ENCODE results near the gene TTC9B.
"Not testable (repeated sequence)": the region's sequence is repeated elsewhere in the genome, so short reads cannot be mapped to it uniquely, and the experiment has no call there.

The TTC9B gene

DNA sequence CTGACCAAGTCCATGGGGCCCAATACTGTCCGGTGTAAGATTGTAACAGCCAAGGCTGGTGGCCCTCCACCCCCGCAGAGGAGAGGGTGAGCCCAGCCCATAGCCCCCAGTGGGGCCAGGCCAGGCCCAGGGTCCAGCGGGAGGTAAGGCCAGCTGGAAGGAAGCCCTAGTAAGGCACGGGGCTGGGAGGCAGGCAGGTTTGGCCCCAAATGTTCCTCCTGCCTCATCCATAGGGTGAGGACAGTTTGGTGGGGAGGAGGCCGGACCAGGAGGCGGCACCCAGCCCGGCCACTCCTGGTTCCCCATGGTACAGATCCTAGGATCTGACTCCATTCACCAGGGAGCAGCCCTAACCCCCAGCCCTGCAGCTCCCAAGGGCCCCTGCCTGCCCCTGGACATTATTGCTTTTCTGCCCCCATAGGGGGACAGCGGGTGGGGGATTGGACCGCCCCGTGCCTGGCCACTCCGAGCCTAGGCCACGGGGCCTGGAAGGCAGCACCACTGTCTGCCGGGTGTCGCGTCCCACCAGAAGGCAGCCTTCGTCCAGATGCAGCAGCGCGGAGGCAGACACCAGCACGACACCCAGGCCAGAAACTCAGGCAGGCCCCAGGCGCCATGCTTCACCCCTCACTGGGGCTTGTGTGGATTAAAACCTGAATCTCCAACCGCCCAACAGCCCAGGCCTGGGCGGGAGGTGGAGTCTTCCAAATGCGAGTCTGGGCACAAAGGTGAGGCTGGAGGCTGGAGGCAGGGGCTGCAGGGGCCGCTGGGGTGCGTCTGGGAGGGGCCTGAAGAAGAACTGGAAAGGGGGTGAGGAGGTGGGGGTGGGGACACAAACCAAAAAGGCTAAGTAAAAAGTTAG lies 15.0 kb upstream of the TTC9B start:
- no peak for DNase-seq (ENCODE audit: low spot score)

DNA sequence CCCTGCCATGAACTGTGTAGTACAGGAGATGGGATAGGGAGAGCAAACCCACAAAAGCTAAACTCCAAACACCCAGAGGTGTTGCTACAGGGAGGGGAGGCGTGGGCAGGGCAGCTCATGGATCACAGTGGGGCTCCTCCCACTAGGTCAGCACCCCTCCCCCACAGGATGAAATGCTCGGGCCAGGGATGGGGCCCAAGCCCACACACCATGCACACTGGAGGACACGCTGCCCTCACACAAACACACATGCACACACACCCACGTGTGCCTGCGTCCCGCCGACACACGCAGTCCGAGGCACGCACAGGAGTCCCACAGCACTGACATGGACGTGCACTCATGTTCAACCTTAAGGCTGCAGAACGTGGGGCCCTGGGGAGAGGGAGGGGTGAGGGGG lies 14.3 kb upstream of the TTC9B start:
- DNase-seq (ENCODE audit: low spot score) = no peak

DNA sequence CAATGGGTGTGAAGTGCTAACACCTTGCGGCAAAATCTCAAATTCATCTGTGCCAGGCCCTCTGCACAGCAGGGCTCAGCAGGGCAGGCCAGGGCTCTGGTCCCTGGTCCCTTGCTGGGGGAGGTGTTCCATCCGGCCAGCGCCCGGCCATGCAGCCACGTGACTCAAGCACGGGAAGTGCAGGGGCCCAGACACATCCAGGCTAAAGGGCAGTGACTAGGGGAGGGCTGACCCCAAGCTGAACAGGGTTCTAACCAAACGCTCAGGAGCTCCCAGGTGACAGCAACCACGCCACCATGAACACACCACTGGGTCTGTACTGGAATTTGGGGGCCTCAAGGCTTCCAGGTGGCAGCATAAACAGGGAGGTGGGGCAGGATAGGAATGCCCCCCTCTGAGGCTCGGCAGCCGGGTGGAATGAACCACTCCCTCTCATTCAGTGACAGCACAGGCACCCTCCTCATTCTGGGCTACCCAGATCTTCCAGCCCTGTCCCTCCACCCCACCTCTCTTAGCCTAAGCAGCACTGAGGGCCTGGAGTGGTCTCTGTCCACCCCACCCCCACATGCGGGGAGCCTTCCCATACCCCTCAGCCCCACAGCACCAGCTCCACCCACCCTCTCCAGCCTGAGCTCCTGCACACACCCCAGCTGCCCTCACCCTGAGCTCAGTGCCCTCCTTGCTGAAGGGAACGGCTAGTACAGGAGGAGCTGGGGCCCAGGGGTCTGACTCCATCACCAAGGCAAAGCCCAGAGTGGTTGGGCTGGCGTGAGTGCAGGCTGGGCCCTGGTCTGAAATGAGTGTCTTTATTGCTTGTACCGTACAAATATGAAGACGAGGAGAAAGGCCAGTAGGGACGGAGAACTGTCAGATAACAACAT lies 13.6 kb upstream of the TTC9B start:
- DNase-seq (ENCODE audit: low spot score) = peak; percentile 85

DNA sequence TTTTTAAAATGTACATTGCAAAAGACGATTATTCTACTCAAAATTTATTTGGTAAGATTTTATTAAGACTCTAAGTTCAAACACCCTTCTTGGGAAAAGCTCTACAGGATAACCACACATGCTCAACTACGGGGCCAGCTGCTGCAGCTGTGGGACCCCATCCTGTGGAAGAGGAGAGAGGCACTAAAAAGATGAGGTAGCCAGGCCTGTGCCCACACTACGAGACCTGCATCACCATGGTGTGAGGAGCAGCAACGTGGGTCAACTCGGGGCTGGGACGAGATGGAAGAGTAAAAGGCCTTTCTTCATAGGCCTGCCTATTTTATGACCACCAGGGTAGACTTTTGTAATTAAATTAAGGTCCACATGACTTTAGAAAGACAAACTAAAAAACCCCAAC lies 12.9 kb upstream of the TTC9B start:
- no peak for DNase-seq (ENCODE audit: low spot score)

DNA sequence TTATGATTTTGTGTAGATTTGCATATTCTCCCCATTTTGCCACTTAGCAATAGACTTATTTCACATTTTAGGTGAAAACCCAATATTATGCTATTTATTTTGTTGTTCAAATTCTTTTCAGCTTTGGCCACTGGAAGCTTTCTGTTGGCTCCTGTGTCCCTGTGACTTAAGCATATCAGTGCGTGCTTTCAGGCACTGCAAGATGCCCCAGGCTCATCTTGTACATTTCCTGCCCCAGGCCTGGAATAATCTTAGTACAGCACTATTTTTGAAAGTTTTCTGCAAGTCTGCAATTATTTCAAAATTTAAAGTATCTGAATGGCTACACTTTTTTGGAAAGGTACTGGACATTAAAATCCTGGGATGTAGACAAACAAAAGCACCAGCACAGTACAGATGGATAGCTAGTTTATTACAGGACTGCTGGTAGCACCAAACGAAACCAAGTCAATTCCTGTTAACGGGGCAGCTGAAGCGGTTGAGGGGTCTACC lies 11.8 kb upstream of the TTC9B start:
- DNase-seq (ENCODE audit: low spot score) = no peak

DNA sequence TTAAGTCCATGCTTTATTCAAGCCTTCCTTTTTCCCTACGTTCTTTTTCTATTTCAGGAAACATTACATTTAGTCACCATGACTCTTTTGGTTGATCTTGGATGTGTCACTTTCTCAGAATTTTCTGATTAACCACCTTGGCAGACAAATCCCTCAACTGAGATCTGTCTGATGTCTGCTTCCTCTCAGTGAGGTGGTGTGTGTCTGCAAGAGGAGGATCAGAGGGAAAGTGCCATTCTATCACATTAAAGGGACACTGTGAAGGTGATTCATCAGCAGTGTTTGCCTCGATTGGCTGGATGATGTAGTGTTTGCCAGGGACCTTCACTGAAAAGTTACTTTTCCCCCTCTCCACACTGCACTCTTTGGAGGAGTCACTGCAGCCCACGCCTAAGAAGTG lies 11.3 kb upstream of the TTC9B start:
- no peak for DNase-seq (ENCODE audit: low spot score)

DNA sequence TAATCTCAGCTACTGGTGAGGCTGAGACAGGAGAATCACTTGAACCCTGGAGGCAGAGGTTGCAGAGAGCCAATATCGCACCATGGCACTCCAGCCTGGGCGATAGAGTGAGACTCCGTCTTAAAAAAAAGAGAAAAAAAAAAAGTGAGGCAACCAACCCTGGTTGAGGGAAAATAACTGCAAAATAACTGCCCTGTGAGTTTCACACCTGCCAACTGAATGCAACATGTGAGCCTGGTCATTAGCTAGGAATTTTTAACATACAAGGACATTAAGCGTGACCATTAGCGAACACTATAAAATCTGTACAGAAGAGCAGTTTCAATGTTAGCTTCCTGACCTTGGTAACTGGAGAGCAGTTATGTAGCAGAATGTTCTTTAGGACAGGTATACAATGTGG lies 10.7 kb upstream of the TTC9B start:
- no peak for DNase-seq (ENCODE audit: low spot score)

DNA sequence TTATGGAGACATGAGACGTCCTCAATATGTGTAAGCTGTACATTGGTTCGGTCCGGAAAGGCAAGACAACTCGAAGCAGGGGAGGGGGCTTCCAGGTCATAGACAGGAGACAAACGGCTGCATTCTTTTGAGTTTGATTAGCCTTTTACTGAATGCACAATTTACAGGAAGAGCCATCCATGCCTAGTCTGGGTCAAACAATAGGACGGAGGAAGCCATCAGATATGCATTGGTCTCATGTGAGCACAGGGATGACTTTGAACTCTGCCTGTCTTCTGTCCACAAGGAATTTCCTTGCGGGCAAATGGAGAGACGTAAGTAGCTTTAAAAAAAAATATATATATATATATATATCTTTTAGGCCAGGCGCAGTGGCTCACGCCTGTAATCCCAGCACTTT lies 10.2 kb upstream of the TTC9B start:
- no peak for DNase-seq (ENCODE audit: low spot score)

DNA sequence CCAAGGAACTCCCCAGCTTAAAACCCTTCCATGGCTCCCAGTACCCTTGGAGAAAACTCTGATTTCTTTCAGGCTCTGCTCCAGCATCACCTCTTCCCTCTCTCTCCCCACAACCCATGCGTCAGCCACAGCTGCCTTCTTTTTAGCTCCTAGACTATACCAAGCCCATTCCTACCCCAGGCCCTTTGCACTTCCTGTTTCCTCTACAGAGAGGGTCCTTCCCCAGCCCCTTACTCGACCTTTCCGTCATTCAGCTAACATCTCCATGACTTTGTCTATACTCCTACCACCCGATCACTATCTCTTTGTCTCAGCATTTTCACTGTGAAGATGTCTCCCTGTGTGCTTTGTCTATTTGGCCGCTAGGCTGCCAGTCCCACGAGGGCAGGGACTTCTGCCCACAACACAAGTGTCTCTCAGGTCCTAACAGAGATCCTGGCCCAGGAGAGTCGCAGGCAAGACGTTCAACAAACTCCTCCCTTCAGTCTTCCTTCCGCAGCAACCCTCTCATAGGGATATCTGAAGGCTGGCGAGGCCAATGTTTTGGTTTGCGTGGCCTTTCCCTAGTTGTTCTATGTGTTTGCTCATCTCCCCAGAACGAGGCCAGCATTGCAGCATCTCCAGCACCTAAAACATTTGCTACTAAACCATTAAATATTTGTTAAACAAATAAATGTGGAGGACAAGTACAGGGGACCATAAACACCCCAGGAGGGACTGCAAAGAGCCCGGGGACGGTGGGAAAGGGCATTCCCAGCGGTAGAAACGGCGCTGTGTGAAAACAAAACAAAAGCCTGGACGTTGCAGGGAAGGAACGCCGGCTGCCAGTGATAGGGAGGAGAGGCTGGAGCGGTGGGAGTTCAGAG lies 7.5 kb upstream of the TTC9B start:
- DNase-seq (ENCODE audit: low spot score) = peak; percentile 80

DNA sequence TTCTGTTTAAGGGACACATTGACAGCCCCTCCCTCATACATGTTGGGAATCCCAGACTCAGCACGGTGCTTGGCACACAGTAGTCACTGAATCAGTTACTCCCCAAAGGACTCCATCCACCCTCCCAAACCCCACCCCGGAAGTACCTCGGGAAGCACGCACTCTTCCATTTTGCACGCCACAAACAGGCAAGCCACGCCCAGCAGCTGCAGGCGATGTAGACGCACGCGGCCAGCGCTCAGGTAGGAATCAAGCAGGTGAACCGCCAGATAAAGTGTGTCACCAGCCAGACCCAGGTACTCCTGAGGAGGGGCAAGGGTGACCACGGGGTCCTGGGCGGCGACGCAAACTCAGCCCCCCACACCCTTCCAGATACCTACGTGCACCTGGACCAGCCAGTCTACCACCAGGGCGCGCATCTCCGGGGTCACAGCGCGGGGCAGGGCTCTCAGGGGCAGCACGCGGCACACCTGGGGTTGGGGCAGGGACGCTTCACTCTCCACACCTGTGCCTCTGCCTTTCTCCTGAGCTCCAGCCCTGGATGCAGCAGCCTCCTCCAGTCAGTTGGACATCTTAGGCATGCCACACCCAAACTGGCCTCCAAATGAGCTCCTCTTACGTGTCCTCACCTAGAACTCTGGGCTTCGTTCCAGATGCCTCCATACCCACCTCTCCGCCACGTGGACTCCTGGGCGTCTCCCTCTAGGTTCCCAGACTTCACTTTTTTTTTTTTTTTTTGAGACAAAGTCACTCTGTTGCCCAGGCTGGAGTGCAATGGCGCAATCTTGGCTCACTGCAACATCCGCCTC lies 6.4 kb upstream of the TTC9B start:
- DNase-seq (ENCODE audit: low spot score) = no peak

DNA sequence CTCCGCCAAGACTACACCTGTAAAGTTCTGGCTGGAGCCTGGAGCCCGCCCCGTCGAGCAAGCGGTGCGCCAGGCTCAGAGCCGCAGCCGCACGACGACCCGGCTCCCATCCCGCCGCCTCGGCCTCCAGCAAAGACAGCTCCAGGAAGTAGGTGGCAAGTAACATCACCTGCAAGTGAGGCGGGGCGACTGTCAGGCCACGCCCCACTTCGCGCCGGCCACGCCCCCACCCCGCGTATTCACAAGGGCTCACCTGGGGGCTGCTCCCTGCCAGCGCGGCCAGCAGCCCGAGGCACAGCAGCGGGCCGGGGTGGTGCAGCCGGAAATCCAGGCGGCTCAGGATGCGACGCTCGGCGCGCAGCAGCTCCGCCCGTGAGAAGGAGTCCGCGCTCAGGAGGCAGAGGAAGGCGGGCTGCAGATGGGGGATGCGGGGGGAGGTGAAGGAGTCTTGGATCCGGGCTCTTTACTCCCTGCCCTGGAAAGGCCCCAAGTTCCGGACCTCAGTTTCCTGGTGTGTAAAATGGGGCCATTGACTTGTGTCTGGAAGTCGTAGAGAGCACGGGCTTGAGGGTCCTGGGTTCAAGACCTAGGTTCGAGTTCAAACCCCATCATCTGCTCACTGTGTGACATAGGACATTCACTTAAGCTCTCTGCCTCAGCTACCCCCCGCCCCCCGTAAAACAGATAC lies 5.1 kb upstream of the TTC9B start:
- DNase-seq (ENCODE audit: low spot score) = no peak

DNA sequence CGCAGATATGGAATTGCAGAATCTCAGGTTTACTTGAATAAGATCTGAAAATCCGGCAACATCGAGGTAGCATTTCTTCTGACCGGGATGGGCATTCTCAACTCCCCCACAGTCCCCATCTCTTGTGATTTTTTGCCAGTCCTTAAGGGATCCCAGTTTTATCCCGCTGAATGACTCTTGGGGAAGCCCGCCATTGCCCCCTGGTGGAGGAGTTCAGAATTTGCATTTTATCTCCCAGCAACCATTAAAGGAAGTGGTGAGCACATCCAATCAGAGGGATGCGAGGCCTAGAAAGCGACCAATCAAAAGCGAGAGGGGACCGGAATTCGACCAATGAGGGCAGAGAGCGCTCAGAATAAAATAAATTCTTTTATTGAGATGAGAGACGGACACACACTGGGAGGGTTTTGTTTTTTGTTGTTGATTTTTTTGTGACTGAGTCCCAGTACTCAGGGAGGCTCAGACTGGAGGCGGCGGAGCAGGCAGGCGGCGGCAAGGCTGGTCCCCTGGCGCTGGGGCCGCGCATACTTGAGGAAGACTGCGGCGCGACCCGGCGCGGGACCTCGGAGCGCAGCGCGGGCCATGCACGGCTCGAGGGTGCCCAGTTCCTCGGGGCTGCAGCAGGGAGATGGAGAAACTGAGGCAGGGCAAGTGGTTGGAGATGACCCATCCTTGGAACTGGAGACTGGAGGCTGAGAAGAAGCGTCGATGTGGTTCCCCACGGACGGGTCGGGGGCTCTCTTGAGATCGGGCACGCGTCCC lies 3.9 kb upstream of the TTC9B start:
- peak; percentile 100 for DNase-seq (ENCODE audit: low spot score)

DNA sequence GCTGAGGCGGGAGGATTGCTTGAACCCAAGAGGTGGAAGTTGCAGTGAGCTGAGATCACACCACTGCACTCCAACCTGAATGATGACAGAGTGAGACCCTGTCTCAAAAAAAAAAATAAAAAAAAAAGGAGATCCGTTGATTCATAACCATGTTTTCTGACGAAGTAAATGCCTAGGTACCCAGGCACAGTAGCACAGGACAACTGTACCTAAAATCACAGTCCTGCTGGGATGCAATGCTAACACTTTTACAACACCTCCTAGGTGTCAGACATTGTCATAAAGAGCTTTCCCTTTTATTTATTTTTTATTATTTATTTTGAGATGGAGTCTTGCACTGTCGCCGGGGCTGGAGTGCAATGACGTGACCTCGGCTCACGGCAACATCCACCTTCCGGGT lies 2.5 kb upstream of the TTC9B start:
- DNase-seq (ENCODE audit: low spot score) = no peak

DNA sequence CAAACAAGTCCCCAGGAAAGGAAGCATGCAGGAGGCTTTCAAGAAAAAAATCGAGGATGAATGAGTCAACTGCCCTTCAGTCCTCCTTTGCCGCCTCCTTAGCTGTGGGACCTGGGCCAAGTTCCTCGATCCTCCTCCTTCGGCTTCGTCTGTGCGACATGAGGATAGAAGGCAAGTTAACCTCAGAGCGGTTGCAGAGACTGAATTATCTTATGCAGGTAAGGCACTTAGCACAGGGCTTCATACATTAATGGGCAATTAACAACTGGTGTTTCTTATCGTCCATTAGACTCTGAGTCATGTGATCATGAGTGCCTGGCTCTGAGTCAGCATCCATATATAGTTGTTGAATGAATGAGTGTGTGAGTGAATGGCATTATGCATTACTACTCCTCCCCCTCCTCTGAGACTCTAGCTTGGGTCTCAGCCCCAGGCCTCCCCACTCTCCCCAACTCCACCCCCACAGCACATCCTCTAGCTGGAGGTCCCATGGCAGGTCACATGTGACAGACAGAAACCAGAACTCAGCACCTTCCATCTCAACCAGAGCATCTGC lies 1.6 kb upstream of the TTC9B start:
- no peak for DNase-seq (ENCODE audit: low spot score)

DNA sequence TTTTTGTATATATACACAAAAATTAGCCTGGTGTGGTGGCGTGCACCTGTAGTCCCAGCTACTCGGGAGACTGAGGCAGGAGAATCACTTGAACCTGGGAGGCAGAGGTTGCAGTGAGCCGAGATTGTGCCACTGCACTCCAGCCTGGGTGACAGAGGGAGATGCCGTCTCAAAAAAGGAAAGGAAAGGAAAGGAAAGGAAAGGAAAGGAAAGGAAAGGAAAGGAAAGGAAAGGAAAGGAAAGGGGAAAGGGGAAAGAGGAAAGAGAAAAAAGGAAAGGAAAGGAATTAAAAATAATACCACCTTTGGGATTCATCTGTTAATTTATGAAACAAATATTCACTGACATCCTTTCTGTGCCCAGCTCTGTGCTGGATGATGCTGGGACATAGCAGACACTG lies 845 bp upstream of the TTC9B start:
- not testable (repeated sequence) for DNase-seq (ENCODE audit: low spot score)

DNA sequence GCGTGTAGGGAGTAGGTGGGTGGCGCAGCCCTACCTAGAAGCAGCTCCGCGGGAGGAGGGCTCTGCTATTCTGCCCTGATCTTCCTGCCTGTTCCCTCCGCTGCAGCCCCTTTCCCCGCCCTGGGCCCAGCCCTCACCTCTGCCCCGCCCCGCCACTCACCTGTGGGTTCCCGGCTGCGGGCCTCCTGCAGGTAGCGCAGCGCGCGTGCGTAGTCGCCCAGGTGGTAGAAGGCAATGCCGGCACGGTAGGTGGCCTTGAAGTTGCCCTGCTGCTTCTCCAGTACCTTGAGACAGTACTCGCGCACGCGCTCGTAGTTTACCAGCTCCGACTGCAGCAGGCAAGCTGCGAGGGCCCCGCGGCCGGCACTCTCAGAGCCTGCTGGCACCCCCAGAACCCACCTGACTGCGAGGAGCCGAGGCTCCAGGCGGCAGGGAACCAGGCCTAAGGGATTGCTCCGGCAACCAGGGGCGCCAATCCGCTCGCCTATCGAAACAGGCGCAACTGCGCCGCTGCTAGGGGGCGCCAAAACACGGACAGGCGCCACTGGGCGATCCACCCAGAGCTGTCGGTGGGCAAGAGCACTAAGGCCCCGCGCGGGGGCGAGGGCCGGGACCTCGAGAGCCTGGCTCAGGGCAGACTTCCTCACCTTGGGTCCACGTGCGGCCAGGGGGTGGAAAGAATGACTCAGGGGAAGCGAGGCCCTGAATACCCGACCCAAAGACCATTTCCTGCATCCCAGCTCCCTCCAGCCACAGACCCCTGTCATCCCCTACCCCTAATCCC lies 965 bp downstream of the TTC9B start:
- no peak for DNase-seq (ENCODE audit: low spot score)

DNA sequence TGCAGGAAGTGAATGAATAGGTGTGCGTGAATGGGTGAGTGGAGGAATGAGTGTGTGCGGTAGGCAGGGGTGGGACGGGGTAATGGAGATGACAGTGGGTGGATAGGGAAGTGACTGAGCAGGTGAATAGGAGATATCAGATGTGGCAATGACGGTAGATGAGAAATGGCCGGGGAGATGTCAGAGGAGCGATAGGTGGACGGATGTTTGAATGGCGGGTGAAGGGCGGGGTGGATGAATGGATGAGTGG lies 1.5 kb downstream of the TTC9B start:
- no peak for DNase-seq (ENCODE audit: low spot score)

DNA sequence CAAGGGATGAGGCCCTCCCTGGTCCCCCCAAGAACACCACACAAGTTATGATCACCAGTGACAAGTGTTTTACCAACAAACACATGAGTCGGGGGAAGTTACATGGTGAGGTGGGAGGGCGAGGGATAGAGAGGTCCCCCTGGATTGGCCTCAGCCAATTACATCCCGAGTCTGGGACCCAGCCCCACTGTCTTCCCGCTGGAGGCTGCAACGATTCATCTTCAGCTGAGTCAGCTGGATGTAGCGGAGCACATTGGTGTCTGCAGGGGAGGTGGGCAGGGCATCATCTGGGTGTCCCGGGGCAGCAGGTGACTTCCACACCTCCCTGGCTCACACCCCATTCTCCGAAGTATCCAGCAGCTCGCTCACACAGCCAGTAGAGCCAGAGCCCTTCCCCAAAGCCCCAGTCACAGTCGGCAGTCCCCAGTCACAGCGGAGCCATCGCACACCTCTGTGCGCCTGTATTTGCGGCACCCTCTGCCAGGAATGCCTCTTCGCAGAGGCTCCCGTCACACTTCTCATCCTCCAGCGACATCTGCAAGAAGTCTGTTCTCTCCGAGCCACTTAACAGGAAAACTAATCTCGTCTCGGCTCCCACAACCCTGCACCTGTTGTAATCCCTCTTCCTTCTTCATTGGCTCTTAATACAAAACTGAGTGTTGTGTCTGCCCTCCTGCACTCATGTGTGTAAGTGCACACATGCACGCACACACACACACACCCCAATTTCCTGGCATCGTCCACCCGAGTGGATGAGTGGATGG lies 2.0 kb downstream of the TTC9B start:
- DNase-seq (ENCODE audit: low spot score) = no peak
